HG03378 (cell line): Measurements from ENCODE around the gene RHPN2.
"Not testable (repeated sequence)": the region's sequence is repeated elsewhere in the genome, so short reads cannot be mapped to it uniquely, and the experiment has no call there.

Experiments
- ATAC-seq: cut with Tn5 transposase; IDR thresholded peaks from one replicate; pipeline ENCODE4 v1.9.1; 2021; ENCODE audit warnings: mild to moderate bottlenecking, moderate library complexity; ENCODE audit not compliant: unreplicated experiment

Gene RHPN2

GRCh38 chr19:33032218-33032781, 32.4 kb downstream of the RHPN2 start:
- no peak for ATAC-seq

GRCh38 chr19:33029746-33030303, 34.9 kb downstream of the RHPN2 start:
- no peak for ATAC-seq

GRCh38 chr19:33026602-33027001, 38.1 kb downstream of the RHPN2 start:
- not testable (repeated sequence) for ATAC-seq

- ATAC-seq = not testable (repeated sequence)
Observed at GRCh38 chr19:33025468-33026238, 39.0 kb downstream of the RHPN2 start.

- no peak for ATAC-seq
Observed at GRCh38 chr19:33024398-33024797, 40.3 kb downstream of the RHPN2 start.

GRCh38 chr19:33022472-33023116, 42.1 kb downstream of the RHPN2 start:
- ATAC-seq = no peak

- not testable (repeated sequence) for ATAC-seq
Observed at GRCh38 chr19:33010891-33011290, 53.8 kb downstream of the RHPN2 start.

- no peak for ATAC-seq
Observed at GRCh38 chr19:33008738-33009137, 56.0 kb downstream of the RHPN2 start.

GRCh38 chr19:33005440-33005839, 59.2 kb downstream of the RHPN2 start:
- ATAC-seq = no peak

- not testable (repeated sequence) for ATAC-seq
Observed at GRCh38 chr19:33003424-33004024, 61.2 kb downstream of the RHPN2 start.

GRCh38 chr19:33002126-33002865, 62.4 kb downstream of the RHPN2 start:
- not testable (repeated sequence) for ATAC-seq

- no peak for ATAC-seq
Observed at GRCh38 chr19:33000910-33001309, 63.8 kb downstream of the RHPN2 start.

GRCh38 chr19:33000510-33000909, 64.2 kb downstream of the RHPN2 start:
- no peak for ATAC-seq

- ATAC-seq = no peak
Observed at GRCh38 chr19:32998722-32999121, 66.0 kb downstream of the RHPN2 start.

GRCh38 chr19:32997716-32998355, 66.9 kb downstream of the RHPN2 start:
- ATAC-seq = no peak

- not testable (repeated sequence) for ATAC-seq
Observed at GRCh38 chr19:32997061-32997464, 67.6 kb downstream of the RHPN2 start.

- ATAC-seq = not testable (repeated sequence)
Observed at GRCh38 chr19:32995966-32996365, 68.7 kb downstream of the RHPN2 start.

GRCh38 chr19:32988724-32989123, 76.0 kb downstream of the RHPN2 start:
- ATAC-seq = no peak

GRCh38 chr19:32988254-32988653, 76.4 kb downstream of the RHPN2 start:
- ATAC-seq = not testable (repeated sequence)

- not testable (repeated sequence) for ATAC-seq
Observed at GRCh38 chr19:32982488-32982887, 82.2 kb downstream of the RHPN2 start.
